ENCODE measurements around the gene DOCK1.

GRCh38 chr10:127154831-127155620 lies 249.8 kb downstream of the DOCK1 start:
- no peak for TF ChIP-seq EZH2 (IDR thresholded peaks at IDR 0.05; ENCODE audit: insufficient read depth, poor library complexity, severe bottlenecking)
- TF ChIP-seq EZH2phosphoT487 (IDR thresholded peaks at IDR 0.05; ENCODE audit: insufficient read depth, low read depth), result no peak
